Measurements from ENCODE around the gene PIK3CA. TPM values are rescaled to one million over a fixed set of nuclear protein-coding genes. Genes with fewer than 3 reads are reported as not detected.
"Not testable (repeated sequence)": the region's sequence is repeated elsewhere in the genome, so short reads cannot be mapped to it uniquely, and the experiment has no call there.

PIK3CA gene
- total and polyA plus RNA-seq, 2 donors, result 14.1 to 27.3 TPM

DNA sequence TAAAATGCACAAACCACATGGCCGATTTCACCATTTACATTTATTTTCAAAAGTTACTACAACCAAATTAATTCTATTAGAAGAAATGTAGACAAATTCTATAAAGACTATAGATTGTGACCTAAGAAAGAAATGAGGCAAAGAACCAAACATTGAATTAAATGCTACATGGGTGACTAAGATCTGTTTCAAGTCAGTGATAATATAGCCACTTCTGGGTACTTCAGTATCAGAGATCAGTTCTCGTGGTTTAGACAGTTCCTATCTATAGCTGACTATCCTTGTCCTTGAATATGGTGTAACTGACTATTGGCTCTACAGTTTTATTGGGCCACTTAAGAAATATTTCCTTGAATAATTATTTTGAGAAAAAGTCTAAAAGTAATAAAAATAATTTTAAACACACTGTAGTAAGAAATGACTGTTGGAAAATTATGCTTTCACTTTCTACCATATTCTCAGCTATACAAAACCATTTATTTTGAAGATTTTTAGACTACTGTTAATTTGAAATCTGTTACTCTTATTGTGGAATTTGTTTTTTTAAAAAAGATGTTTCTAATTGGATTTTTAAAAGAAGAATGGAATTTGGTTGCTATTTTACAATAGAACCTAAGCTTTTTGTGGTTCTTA is 88.6 kb downstream of the PIK3CA start:
- no peaks in the 10 kb centered on the region for H3K27me3 ChIP-seq (ENCODE audit: control insufficient read depth in 2 of 2, insufficient read depth in 1 of 2, low read length in 1 of 2)
- H3K36me3 ChIP-seq (ENCODE audit: control insufficient read depth in 2 of 2, insufficient read depth in 2 of 2, low read length in 1 of 2), result peaks cover 0 to 16% of the 10 kb centered on the region in 2 donors
- 94% methylated on average over 2 of the region's 2 CpGs for WGBS
- no peak overlapping the region for H3K4me3 ChIP-seq (ENCODE audit: low read length in 2 of 2)
- no peak overlapping the region for H3K27ac ChIP-seq (ENCODE audit: low read depth in 1 of 2, low read length in 1 of 2)
- H3K4me1 ChIP-seq (ENCODE audit: control insufficient read depth in 2 of 2, insufficient read depth in 2 of 2, low read length in 2 of 2), result no peaks in the 10 kb centered on the region
- DNase-seq (ENCODE audit: low read depth in 6 of 9, low spot score in 9 of 9), result peak in 1 of 9 donors; percentile 2
- no peaks in the 10 kb centered on the region for H3K9me3 ChIP-seq (ENCODE audit: control insufficient read depth in 2 of 2, insufficient read depth in 1 of 2, low read length in 1 of 2)

DNA sequence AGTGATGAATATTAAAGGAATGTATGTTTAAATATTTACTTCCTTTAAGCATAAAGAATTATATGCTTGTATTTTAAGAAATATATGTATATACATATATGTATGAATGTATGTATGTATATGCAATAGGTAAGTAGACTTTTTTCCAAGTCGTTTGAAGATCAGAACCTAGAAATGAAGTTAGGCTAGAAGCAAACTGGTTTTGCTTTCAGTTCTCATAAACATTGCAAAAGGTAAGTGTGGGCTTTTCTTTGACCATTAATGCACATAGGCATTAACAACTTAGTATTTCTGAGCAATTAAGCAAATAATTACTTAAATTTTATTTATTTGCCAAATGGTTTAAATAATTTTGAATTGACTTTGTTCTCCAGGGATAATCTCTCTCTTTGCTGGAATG is 92.1 kb downstream of the PIK3CA start:
- WGBS, result 53% methylated on average over 1 of the region's 1 CpG
- H3K36me3 ChIP-seq (ENCODE audit: control insufficient read depth in 2 of 2, insufficient read depth in 2 of 2, low read length in 1 of 2); DNase-seq (ENCODE audit: low read depth in 6 of 9, low spot score in 9 of 9); H3K9me3 ChIP-seq (ENCODE audit: control insufficient read depth in 2 of 2, insufficient read depth in 1 of 2, low read length in 1 of 2); H3K4me1 ChIP-seq (ENCODE audit: control insufficient read depth in 2 of 2, insufficient read depth in 2 of 2, low read length in 2 of 2); H3K4me3 ChIP-seq (ENCODE audit: low read length in 2 of 2); H3K27ac ChIP-seq (ENCODE audit: low read depth in 1 of 2, low read length in 1 of 2); H3K27me3 ChIP-seq (ENCODE audit: control insufficient read depth in 2 of 2, insufficient read depth in 1 of 2, low read length in 1 of 2): not testable (repeated sequence)

DNA sequence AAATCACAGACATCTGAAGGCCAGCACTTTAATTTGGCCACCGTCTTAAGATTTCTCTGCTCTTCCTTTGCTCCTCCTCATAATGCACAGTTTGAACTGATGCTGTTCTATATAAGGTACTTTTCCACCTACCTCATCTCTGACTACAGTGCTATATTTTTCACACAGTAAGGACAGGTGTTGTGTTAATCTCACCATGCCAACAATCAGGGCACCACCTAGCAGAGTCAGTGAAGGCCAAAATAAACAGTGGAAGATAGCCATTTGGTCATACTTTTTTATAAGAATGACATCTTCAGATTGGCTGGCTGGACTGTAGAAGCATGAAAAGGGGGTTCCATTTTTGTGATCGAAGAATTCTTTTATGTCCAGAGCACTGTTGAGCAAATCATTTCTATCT is 94.7 kb downstream of the PIK3CA start:
- H3K9me3 ChIP-seq (ENCODE audit: control insufficient read depth in 2 of 2, insufficient read depth in 1 of 2, low read length in 1 of 2); H3K36me3 ChIP-seq (ENCODE audit: control insufficient read depth in 2 of 2, insufficient read depth in 2 of 2, low read length in 1 of 2); H3K27ac ChIP-seq (ENCODE audit: low read depth in 1 of 2, low read length in 1 of 2); DNase-seq (ENCODE audit: low read depth in 6 of 9, low spot score in 9 of 9); H3K4me1 ChIP-seq (ENCODE audit: control insufficient read depth in 2 of 2, insufficient read depth in 2 of 2, low read length in 2 of 2); H3K4me3 ChIP-seq (ENCODE audit: low read length in 2 of 2); H3K27me3 ChIP-seq (ENCODE audit: control insufficient read depth in 2 of 2, insufficient read depth in 1 of 2, low read length in 1 of 2): not testable (repeated sequence)
- 100% methylated on average over 1 of the region's 2 CpGs for WGBS

- H3K27me3 ChIP-seq (ENCODE audit: control insufficient read depth in 2 of 2, insufficient read depth in 1 of 2, low read length in 1 of 2), result no peaks in the 10 kb centered on the region
- WGBS, result 100% methylated on average over 1 of the region's 1 CpG
- no peak overlapping the region for H3K27ac ChIP-seq (ENCODE audit: low read depth in 1 of 2, low read length in 1 of 2)
These were observed 96.7 kb downstream of the PIK3CA start for GRCh38 chr3:179244878-179245277.

GRCh38 chr3:179247289-179248015 is 99.3 kb downstream of the PIK3CA start:
- no peak overlapping the region for H3K27ac ChIP-seq (ENCODE audit: low read depth in 1 of 2, low read length in 1 of 2)
- H3K4me3 ChIP-seq (ENCODE audit: low read length in 2 of 2), result no peak overlapping the region
- no peak for DNase-seq (ENCODE audit: low read depth in 6 of 9, low spot score in 9 of 9)
- no peaks in the 10 kb centered on the region for H3K4me1 ChIP-seq (ENCODE audit: control insufficient read depth in 2 of 2, insufficient read depth in 2 of 2, low read length in 2 of 2)
- WGBS, result 98% methylated on average over 3 of the region's 3 CpGs
- no peaks in the 10 kb centered on the region for H3K36me3 ChIP-seq (ENCODE audit: control insufficient read depth in 2 of 2, insufficient read depth in 2 of 2, low read length in 1 of 2)
- H3K27me3 ChIP-seq (ENCODE audit: control insufficient read depth in 2 of 2, insufficient read depth in 1 of 2, low read length in 1 of 2), result no peaks in the 10 kb centered on the region
- H3K9me3 ChIP-seq (ENCODE audit: control insufficient read depth in 2 of 2, insufficient read depth in 1 of 2, low read length in 1 of 2), result no peaks in the 10 kb centered on the region

More at GRCh38 chr3:179244878-179245277, 96.7 kb downstream of the PIK3CA start:
- no peak for DNase-seq (ENCODE audit: low read depth in 6 of 9, low spot score in 9 of 9)
- Histone ChIP-seq H3K36me3 (ENCODE audit: control insufficient read depth in 2 of 2, insufficient read depth in 2 of 2, low read length in 1 of 2) (no peaks in the 10 kb centered on the region), H3K9me3 (ENCODE audit: control insufficient read depth in 2 of 2, insufficient read depth in 1 of 2, low read length in 1 of 2) (no peaks in the 10 kb centered on the region), H3K4me1 (ENCODE audit: control insufficient read depth in 2 of 2, insufficient read depth in 2 of 2, low read length in 2 of 2) (no peaks in the 10 kb centered on the region), H3K4me3 (ENCODE audit: low read length in 2 of 2) (no peak overlapping the region)

DNA sequence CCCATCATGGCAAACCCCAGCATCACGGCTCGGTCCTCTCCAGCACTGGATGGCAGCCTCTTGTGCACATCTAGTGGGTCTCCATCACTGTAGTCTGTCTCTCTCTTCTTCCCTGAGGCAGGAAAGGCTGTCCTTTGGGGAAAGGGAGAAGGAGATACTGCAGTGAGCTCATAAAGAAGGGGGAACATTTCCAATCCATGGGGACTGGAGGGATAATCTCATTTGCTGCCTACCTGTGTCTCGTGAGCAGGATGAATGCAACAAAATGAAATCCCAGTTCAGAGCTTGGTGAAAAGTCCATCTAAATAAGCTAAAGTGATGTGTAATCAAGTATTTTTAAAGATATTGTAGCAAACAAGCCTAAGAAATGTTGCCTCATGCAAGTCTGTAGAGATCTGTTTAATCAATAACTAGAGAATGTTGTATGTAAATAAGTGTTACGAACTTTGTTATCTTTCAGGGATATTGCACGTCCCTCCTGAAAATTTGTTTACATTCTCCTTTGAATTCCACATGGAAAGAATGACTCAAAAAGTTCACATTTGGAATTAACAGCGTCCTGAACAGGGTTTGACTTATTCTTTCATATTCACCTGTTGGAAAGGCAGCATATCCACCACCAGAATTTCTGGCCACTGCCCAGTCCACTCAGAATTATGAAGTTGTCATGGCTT is 102.8 kb downstream of the PIK3CA start, which contains the start of gene KCNMB3:
Gene KCNMB3 (minus strand): TSS at position 312 of the 674 bp plus-strand sequence. CDS start 124 bp downstream, at position 188.
- WGBS, result 97% methylated on average over 6 of the region's 6 CpGs

DNA sequence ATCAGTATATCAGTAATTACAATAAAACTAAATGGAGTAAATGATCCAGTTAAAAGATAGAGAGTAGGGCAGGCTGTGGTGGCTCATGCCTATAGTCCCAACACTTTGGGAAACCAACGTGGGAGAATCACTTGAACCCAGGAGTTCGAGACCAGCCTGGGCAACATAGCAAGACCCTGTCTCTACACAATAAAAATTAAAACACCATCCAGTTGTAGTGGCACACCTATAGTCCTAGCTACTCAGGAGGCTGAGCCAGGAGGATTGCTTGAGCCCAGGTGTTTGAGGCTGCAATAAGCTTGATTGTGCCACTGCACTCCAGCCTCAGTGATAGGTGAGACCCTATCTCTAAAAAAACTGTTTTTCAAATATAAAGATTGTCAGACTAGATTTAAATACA is 108.7 kb downstream of the PIK3CA start:
- 97% methylated on average over 2 of the region's 2 CpGs for WGBS
- Histone ChIP-seq H3K27ac (ENCODE audit: low read depth in 1 of 2, low read length in 1 of 2) (no peak overlapping the region), H3K4me1 (ENCODE audit: control insufficient read depth in 2 of 2, insufficient read depth in 2 of 2, low read length in 2 of 2) (peaks cover 0 to 5% of the 10 kb centered on the region in 2 donors), H3K27me3 (ENCODE audit: control insufficient read depth in 2 of 2, insufficient read depth in 1 of 2, low read length in 1 of 2) (no peaks in the 10 kb centered on the region), H3K4me3 (ENCODE audit: low read length in 2 of 2) (no peak overlapping the region), H3K9me3 (ENCODE audit: control insufficient read depth in 2 of 2, insufficient read depth in 1 of 2, low read length in 1 of 2) (no peaks in the 10 kb centered on the region), H3K36me3 (ENCODE audit: control insufficient read depth in 2 of 2, insufficient read depth in 2 of 2, low read length in 1 of 2) (no peaks in the 10 kb centered on the region)
- no peak for DNase-seq (ENCODE audit: low read depth in 6 of 9, low spot score in 9 of 9)

More for the DNA sequence above, 102.8 kb downstream of the PIK3CA start, which contains the start of gene KCNMB3:
- no peaks in the 10 kb centered on the region for H3K4me1 ChIP-seq (ENCODE audit: control insufficient read depth in 2 of 2, insufficient read depth in 2 of 2, low read length in 2 of 2)
- H3K9me3 ChIP-seq (ENCODE audit: control insufficient read depth in 2 of 2, insufficient read depth in 1 of 2, low read length in 1 of 2), result no peaks in the 10 kb centered on the region
- H3K27me3 ChIP-seq (ENCODE audit: control insufficient read depth in 2 of 2, insufficient read depth in 1 of 2, low read length in 1 of 2), result no peaks in the 10 kb centered on the region
- no peaks in the 10 kb centered on the region for H3K36me3 ChIP-seq (ENCODE audit: control insufficient read depth in 2 of 2, insufficient read depth in 2 of 2, low read length in 1 of 2)
- no peak for DNase-seq (ENCODE audit: low read depth in 6 of 9, low spot score in 9 of 9)
- no peak within 1 kb of the TSS for H3K4me3 ChIP-seq (ENCODE audit: low read length in 2 of 2)
- H3K27ac ChIP-seq (ENCODE audit: low read depth in 1 of 2, low read length in 1 of 2), result no peak within 1 kb of the TSS

GRCh38 chr3:179257742-179258141 is 109.6 kb downstream of the PIK3CA start:
- not testable (repeated sequence) for H3K9me3 ChIP-seq (ENCODE audit: control insufficient read depth in 2 of 2, insufficient read depth in 1 of 2, low read length in 1 of 2); DNase-seq (ENCODE audit: low read depth in 6 of 9, low spot score in 9 of 9); H3K4me1 ChIP-seq (ENCODE audit: control insufficient read depth in 2 of 2, insufficient read depth in 2 of 2, low read length in 2 of 2); H3K36me3 ChIP-seq (ENCODE audit: control insufficient read depth in 2 of 2, insufficient read depth in 2 of 2, low read length in 1 of 2); H3K4me3 ChIP-seq (ENCODE audit: low read length in 2 of 2); H3K27ac ChIP-seq (ENCODE audit: low read depth in 1 of 2, low read length in 1 of 2); H3K27me3 ChIP-seq (ENCODE audit: control insufficient read depth in 2 of 2, insufficient read depth in 1 of 2, low read length in 1 of 2)
- WGBS, result 97% methylated on average over 11 of the region's 11 CpGs

DNA sequence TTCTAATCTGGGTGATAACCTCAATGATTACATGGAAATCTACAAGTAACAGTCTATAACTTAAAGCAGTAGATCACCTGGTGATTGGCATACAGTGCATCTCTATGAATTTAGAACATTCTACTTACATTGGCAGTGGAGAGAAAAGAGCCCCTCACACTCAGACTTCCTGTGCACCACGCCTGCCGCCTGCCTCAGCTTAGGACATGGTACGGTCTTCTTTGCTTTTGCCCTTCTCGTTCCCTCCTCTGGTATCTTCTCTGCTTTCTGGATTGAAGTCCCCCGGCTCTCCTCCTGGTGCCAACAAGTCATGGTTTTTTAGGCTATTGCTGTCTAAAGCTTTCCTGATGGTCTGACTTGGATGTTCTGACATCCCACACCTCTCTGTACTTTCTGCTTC is 110.7 kb downstream of the PIK3CA start:
- Histone ChIP-seq H3K9me3 (ENCODE audit: control insufficient read depth in 2 of 2, insufficient read depth in 1 of 2, low read length in 1 of 2) (peaks cover 0 to 6% of the 10 kb centered on the region in 2 donors), H3K36me3 (ENCODE audit: control insufficient read depth in 2 of 2, insufficient read depth in 2 of 2, low read length in 1 of 2) (no peaks in the 10 kb centered on the region), H3K4me1 (ENCODE audit: control insufficient read depth in 2 of 2, insufficient read depth in 2 of 2, low read length in 2 of 2) (peaks cover 0 to 5% of the 10 kb centered on the region in 2 donors), H3K4me3 (ENCODE audit: low read length in 2 of 2) (no peak overlapping the region), H3K27ac (ENCODE audit: low read depth in 1 of 2, low read length in 1 of 2) (no peak overlapping the region), H3K27me3 (ENCODE audit: control insufficient read depth in 2 of 2, insufficient read depth in 1 of 2, low read length in 1 of 2) (no peaks in the 10 kb centered on the region)
- DNase-seq (ENCODE audit: low read depth in 6 of 9, low spot score in 9 of 9), result no peak
- 78% methylated on average over 5 of the region's 5 CpGs for WGBS
